ENCODE results near the gene C11orf98.
A peak's percentile ranks its signal among the peaks of the same experiment; 100 is the strongest.
"Not testable (repeated sequence)": the region's sequence is repeated elsewhere in the genome, so short reads cannot be mapped to it uniquely, and the experiment has no call there.

C11orf98 gene

DNA sequence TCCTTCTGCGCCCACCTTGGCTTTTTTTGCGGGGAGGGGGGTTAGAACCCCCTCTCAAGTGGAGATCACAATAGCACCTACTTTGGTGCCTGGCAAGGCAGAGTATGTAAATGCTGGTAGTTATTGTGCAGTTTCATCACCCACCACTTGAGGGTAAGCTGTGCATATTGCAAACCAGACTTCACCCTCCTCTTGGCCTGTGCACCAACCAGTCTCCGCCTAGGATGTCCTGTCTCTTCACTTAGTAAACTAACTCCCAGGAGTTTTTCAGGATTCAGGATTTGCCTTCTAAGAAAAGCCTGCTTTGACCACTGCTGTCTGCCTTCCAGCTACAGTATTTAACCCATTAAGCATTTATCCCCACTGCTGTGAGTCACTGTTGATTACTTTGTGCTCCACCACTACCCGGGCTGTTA is 15.8 kb upstream of the C11orf98 start:
- no peak for DNase-seq

DNA sequence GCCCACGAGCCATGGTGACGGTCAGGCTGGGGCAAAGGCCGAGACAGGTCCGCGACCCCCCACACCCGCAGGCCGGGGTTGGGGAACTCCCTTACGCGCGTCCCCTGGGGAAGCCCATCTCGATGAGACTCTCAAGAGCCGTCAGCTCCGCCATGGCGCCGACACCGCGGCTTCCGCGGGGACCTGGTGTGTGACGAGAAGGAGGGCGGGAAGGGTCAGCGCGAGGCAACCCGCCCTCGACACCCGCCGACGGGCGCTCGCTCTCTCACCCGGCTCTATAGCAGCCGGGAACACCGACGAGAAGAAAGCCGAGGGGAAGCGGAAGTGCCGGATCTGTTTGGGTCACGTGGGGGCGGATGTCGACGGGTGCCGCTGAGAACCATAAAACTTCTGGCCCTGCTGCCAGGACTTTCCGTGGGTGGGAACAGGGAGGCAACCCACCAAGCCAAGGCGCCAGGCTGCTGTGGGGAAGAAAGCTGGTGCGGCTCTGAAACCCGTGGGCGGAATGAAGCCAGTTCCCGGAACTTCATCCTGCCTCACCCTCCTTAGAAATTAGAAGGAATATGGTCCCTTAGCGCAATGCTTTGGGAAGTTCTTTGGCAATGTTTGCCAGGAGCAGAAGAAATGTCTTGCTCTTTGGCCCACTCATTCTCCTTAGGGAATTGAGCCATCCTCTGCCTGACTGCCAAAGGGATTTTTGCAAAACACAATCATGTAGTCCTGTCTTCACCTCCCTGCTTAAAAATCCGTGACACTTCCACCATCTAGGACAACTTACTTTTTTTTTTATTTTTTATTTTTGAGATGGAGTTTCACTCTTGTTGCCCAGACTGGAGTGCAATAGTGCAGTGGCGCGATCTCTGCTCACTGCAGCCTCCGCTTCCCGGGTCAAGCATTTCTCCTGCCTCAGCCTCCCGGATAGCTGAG is 14.0 kb upstream of the C11orf98 start, which contains the start of gene UBXN1:
UBXN1 (minus strand) TSS at position 304 of the 927 bp plus-strand sequence; CDS start at position 154, 150 bp downstream.
- DNase-seq, result peak; percentile 79

DNA sequence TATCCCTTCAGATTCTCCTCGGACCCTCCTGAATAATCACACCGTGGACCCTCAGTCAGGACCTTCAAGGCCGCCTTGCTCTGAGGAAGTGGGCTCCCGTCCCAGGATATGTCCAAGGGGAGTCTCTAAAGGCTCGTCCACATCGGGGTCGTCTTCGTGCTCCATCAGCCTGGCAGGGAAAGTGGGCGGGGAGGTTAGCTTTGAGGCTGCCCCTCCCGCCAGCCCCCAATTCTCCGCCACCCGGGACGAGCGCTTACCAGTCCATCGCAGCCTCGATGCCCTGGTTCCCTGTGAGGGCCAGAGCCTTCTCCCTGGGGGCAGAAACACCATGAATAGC is 13.4 kb upstream of the C11orf98 start:
- no peak for DNase-seq

DNA sequence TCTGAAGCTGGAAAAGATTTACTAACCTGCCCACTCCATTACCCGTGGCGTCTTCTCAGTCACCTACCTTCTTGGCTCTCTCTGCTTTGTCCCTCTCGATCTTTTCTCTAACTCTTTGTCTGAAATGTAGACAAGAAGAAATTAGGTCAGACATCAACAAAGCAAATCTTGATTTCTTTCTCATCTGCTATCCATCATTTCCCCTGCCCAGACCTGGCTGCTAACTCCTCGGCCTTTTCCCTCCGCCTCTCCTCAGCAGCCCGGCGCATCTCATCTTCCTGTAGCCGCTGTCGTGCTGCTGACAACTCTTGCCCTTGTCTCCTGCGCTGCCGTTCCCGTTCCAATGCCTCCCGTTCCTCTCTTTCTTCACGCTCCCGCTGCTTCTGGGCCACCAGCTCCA is 12.7 kb upstream of the C11orf98 start:
- DNase-seq, result no peak

DNA sequence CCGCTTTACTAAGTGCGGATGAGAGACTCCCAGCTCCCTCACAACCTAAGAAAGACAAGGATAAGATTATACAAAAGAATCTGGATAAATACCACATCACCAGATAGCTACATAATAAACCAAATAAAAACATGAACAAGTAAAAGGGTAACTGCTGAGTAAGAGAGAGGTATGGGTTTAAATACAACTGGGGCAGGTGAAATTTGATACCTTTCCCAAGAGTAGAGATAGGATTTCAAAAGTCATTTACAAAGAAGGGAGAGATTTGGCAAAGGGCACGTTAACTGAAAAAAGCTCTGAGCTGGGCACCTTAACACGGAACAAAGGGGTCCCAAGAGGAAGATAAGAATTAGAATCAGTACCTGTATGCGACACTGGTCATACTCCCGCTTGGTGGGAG is 12.1 kb upstream of the C11orf98 start:
- no peak for DNase-seq

DNA sequence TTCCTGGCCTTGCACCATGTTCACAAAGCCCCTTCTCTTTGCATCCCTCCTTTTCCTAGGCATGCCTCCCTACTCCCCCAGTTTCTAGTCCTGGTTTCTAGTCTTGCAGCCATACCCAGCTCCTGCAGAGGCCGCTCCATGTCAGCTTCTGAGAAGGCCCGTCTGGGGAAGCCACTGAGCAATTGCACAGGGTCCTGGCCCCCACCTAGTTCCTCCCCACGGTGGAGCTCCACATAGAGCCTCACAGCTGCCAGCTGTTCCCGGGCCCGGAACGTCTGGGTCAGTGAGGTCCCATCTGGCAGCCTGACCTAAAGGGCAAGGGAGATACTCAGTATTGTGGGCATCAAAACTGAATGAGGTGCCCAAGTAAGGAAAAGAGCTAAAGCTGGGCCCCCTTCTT is 11.7 kb upstream of the C11orf98 start:
- DNase-seq, result no peak

DNA sequence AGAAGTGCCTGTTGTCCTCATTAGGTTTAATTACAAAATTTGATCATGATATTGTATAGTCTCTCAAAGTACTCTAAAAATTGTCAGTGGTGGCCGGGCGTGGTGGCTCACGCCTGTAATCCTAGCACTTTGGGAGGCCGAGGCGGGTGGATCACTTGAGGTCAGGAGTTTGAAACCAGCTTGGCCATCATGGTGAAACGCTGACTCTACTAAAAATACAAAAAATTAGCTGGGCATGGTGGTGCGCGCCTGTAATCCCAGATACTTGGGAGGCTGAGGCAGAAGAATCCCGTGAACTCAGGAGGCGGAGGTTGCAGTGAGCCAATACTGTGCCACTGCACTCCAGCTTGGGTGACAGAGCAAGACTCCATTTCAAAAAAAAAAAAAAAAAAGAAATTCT is 10.4 kb upstream of the C11orf98 start:
- not testable (repeated sequence) for DNase-seq

DNA sequence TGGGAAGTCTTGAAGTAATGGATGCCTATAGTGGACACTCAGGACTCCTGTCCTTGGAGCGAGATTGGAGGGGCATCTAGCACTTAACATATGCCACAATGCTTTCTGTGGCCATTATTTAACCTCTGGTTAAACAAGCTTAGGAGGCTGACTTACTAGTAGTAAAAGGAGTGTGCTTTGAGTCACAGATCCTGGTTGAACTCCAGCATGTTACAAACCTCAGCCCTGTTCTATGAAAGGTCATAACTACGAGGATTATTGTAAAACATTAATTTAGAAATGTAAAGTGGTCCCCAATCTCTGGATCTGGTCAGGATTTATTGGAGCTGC is 8.2 kb upstream of the C11orf98 start:
- no peak for DNase-seq

DNA sequence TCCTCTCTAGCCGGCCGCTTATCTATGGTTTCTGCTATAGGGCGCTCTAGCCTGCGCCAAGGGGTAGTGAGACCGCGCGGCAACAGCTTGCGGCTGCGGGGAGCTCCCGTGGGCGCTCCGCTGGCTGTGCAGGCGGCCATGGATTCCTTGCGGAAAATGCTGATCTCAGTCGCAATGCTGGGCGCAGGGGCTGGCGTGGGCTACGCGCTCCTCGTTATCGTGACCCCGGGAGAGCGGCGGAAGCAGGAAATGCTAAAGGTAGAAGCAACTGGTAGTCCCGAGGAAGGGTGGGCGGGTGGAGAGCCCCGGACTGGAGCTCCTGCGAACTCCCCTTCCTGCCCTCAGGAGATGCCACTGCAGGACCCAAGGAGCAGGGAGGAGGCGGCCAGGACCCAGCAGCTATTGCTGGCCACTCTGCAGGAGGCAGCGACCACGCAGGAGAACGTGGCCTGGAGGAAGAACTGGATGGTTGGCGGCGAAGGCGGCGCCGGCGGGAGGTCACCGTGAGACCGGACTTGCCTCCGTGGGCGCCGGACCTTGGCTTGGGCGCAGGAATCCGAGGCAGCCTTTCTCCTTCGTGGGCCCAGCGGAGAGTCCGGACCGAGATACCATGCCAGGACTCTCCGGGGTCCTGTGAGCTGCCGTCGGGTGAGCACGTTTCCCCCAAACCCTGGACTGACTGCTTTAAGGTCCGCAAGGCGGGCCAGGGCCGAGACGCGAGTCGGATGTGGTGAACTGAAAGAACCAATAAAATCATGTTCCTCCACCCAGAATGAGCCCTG is 6.8 kb upstream of the C11orf98 start, which contains the start of the genes LBHD1 and UQCC3:
LBHD1 (minus strand) TSS at position 660 of the 782 bp plus-strand sequence. CDS start 2,236 bp downstream, outside the sequence.
UQCC3 (plus strand) TSS at position 66 of the 782 bp plus-strand sequence; CDS start at position 139, 73 bp downstream.
- DNase-seq, result peak; percentile 75

DNA sequence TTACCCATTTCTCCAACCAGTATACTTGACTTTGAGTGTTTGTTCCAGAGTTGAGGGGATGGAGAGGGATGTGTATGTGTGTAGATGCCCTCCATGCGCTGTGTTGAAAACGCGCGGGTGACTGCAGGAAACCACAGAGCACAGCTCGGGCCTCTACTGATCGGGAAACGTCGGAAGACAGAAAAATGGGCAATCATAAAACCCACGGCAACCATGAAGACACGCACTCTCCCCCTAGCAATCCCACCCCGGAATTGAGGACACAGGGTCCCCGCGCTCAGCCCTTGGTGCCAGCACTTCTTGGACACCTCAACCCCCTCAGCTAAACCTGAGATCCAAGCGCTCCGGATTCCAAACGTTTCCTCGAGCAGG is 6.2 kb upstream of the C11orf98 start:
- DNase-seq, result no peak

DNA sequence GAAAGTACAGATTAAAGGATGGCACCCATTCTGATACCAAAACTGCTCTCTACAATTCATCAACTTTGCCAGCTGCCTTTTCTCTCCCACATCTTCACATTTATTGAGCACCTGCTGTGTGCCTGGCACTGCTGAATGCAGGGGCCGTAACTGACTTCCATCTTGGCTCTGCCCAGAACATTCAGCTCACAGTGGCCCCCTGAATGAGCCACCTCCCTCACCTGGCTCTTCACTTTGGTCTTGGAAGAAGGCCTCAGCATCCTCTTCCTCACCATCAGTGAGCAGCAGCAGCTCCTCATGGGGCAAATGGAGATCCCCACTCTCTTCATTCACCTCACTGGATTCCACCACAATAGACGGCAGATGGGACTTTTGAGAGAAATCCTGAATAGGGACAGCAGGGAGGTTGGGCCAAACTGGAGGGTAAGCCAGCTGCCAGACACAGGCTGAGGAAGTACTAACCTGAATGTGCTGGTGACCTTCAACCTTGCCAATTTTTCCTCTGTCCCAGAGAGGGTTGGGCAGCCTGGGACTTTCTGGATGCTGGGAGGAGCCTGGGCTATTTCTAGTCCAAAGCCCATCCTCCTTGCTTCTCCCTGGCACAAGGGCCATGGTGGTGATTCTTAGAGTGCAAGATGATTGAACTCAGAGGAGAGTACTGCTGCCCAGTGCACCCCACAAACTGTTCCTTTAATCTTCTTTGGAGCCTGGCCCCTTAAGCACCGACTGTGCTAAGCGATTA is 4.6 kb upstream of the C11orf98 start:
- DNase-seq, result no peak

DNA sequence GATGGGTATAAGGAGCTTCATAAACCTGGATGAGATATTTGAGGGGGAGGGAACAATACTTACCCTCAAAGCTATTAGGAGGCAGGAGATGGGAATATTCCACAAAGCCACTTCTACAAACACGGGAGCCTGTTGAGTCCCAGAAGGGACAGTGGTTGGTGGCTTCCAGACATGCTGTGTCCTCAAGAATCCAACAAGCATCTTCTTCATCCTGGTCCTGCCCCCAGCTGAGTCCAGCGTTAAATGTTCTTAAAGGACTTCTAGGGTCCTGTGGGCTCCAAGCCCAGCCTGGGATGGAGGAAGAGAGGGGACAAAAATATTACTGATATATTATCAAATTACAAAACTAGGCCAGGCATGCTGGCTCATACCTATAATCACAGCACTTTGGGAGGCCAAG is 2.5 kb upstream of the C11orf98 start:
- no peak for DNase-seq

DNA sequence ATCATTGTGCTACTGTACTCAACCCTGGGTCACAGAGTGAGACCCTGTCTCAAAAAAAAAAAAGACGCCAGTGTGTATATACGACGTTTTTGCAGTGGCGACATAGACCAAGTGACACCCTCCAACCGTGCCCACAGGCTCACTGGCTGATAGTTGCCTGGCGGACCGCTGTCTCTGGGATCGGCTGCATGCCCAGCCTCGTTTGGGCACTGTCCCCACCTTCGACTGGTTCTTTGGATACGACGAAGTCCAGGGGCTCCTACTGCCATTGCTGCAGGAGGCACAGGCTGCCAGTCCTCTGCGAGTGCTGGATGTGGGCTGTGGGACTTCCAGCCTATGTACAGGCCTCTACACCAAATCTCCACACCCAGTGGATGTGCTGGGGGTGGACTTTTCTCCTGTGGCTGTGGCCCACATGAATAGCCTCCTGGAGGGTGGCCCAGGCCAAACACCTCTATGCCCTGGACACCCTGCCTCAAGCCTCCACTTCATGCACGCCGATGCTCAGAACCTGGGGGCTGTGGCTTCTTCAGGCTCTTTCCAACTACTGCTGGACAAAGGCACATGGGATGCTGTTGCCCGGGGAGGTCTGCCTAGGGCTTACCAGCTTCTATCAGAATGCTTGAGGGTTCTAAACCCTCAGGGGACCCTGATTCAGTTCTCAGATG is 1.4 kb upstream of the C11orf98 start:
- no peak for DNase-seq

DNA sequence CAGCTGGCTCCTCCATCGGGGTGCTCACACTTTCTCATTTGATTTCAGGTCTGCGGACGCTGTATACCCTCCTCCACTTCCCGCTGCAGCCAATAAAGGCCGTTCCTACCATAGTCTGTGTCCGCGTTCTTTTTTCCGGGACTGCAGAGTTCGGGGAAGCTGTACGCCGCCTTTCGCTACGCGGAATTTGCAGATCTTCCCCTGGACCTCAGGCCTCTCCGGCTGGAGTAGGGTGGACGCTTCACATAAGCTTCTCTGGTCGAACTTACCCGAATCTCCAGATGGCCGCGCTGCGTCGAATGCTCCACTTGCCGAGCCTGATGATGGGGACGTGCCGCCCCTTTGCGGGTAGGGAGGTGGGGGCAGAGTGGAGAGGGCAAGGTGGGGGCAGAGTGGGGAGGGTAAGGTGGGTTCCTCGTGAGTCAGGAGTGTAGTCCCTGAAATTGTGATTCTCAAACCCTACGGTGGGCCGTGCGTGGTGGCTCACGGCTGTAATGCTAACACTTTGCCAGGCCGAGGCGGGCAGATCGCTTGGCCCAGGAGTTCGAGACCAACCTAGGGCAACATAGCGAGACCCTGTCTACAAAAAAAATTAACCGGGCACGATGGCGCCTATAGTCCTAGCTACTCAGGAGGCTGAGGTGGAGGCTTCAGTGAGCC is 719 bp upstream of the C11orf98 start:
- DNase-seq, result peak; percentile 66

DNA sequence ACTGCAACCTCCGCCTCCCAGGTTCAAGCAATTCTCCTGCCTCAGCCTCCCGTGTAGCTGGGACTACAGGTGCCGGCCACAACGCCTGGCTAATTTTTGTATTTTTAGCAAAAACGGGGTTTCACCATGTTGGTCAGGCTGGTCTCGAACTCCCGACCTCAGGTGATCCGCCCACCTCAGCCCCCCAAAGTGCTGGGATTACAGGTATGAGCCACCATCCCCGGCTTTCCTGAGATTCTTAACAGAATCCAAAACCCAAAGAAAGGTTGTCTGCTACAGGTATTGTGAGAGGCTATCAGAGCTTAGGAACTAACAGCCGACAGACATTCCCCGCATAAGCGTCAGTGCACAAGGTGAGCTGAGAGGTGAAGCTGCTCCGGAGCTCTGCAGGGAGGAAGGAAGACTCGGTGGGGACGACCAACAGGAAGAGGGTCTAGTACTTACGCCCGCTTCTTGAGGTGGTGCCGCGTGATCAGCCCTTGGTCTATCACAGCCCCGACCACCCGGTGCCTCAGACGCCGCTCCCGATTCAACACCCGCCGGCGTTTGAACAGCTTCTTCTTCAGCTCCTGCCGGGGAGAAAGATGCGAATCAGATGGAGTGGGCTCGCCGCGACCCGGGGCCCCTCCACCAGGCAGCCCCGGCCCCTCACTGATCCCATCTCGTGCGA is 470 bp downstream of the C11orf98 start:
- DNase-seq, result no peak

DNA sequence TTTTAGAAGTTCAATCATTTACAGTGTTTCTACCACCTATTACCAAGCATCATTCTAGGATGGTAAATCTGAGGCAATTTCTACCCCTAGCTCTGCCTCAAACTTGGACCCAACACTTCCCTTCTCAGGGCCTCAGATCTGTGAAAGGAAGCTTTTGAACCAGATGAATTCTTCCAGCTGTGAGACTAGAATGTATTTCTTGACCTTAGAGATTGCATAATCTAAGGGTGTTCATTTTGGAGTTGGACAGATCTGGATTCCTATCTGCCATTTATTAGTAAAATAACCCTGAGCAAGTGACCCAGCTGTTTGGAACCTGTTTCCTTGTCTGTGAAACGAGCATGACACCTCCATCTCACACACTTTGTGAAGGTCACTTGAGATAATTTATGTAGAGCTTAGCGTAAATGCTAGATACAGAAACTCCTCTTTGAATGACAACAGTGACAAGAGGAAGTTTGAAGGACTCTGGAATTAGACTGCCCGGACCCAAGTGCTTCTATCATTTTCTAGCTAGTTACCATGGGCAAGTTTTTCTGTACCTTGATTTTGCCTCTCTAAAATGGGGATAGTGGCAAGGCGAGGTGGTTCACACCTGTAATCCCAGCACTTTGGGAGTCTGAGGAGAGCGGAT is 8.1 kb downstream of the C11orf98 start:
- DNase-seq, result no peak

DNA sequence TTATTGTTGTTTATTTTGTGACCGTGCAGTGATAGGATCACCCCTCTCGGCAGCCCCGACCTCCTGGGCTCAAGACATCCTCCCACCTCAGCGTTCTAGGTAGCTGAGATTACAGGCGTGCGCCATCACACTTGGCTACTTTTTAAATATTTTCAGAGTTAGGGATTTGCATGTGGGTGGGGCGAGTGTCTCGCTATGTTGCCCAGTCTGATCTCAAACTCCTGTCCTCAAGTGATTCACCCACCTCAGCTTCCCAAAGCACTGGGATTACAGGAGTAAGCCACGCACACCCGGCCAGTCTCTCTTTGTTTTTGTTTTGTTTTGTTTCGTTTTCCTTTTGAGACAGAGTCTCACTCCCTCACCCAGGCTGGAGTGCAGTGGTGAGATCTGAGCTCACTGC is 10.7 kb downstream of the C11orf98 start:
- DNase-seq, result no peak

DNA sequence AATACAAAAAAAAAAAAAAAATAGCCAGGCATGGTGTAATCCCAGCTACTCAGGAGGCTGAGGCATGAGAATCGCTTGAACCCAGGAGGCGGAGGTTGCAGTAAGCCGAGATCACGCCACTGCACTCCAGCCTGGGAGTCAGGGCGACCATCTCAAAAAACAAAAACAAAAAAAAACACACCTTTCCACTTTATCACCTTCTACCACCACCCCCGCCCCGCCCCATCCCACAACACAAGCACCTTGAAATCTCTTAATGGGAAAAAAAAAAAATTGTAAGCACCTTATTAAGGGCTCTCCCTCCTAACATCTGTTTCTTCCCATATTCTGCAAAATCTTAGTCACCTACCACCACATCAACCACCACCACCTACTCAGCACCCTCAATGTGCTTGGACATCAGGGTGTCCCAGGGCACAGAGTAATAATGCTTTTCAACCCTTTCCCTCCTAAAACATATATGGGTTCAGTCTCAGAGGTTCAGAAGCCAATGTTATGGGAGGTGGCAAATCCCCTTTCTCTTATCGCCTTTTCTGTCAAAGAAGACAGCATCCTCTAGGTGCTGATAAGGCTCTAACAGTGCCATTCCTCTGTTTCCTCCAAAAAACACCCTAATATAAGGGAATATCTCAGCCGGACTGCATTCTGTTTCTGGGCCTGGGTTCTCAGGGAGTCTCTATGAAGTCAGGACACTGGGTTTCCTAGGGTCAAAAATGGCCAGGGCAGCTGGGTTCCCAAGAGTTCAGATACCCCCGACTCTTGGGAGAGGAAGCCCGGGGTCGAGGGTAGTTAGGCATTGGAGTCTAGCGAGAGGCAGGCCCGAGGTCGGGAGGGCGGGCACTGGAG is 12.6 kb downstream of the C11orf98 start:
- no peak for DNase-seq

DNA sequence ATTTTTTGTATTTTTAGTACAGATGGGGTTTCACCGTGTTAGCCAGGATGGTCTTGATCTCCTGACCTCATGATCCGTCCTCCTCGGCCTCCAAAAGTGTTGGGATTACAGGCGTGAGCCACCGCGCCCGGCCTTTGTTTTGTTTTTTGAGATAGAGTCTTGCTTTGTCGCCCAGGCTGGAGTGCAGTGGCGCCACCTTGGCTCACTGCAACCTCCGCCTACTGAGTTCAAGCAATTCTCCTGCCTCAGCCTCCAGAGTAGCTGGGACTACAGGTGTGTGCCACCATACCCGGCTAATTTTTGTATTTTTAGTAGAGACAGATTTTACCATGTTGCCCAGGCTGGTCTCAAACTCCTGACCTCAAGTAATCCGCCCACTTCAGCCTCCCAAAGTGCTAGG is 14.7 kb downstream of the C11orf98 start:
- not testable (repeated sequence) for DNase-seq

DNA sequence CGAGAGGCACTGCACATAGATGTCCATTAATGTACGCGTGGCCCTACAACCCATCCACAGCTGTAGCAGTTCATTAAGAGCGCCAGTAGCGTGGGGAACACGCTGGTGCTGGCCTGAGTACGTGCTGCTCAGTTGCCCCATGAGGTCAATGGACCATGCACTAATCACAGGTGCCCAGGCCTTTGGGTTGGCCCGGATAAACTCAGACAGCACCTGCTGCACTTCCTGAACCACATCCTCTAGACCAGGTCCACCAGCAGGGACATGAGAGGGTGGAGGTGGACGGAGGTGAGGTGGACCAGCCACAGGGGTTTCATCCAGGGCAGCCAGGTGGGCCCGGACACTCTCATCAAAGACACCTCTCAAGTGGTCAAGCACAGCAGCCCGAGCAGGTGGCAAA is 15.5 kb downstream of the C11orf98 start:
- DNase-seq, result no peak

Measured in activated T-cell treated with anti-CD3 and anti-CD28 coated beads, Interleukin-2, amount 50 U/mL, for 1 hour (primary cell).